ENCODE data around the gene NPDC1. TPM values are rescaled to one million over a fixed set of nuclear protein-coding genes. Genes with fewer than 3 reads are reported as not detected.

The NPDC1 gene
- total and polyA plus RNA-seq, 4 experiments from 2014 or later, result 20.7 to 32.2 (median 22.1) TPM

DNA sequence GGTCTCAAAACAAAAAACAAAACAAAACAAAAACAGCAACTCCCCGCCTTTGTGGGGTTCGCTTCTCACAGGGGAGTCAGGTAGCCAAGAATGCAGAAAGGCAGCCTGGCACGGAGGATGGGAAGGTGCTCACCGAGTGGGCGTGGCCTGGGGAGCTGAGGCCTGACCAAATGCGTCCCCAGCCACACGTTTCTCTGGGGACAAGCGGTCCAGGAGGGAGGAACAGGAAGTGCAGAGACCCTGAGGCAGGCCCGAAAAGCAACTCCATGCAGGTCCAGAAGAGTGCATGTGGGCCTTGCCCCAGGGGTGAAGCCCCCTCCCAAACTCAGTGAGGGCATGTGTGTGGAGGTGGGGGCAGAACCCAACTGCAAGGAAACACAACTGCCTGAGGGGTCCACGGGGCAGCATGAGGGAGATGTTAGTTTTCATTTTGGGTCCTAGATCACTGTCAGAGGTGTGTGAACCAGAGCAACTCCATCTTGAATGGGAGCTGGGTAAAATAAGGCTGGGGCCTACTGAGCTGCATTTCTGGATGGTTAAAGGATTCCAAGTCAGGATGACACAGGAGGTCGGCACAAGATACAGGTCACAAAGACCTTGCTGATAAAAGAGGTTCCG lies 28.8 kb upstream of the NPDC1 start:
- DNase-seq, result peak in 1 of 5 donors; percentile 23
- H3K36me3 Mint-ChIP-seq, result peaks cover 0 to under 1% of the 10 kb centered on the region in 2 donors
- H3K27ac ChIP-seq (ENCODE audit: low read depth, low read length), result no peak overlapping the region
- no peaks in the 10 kb centered on the region for H3K27me3 ChIP-seq (ENCODE audit: insufficient read depth, low read length)
- no peaks in the 10 kb centered on the region for H3K27me3 Mint-ChIP-seq
- H3K4me1 Mint-ChIP-seq, result peaks cover under 1 to 13% (median 7%) of the 10 kb centered on the region in 4 donors
- POLR2A ChIA-PET (ENCODE audit: partially characterized antibody), result interaction anchor here (1.1 kb wide), 1 partner anchor 12 kb away, joined by 3 read pairs; the partner anchor contains the start of gene MAN1B1
- no peaks in the 10 kb centered on the region for H3K9me3 ChIP-seq (ENCODE audit: control insufficient read depth in 1 of 2, low read length in 2 of 2)
- no peak overlapping the region for H3K4me3 ChIP-seq (ENCODE audit: low read length in 2 of 2)
- peak overlapping the region in 1 of 8 donors; percentile 9 for H3K4me3 Mint-ChIP-seq
- no peaks in the 10 kb centered on the region for H3K9me3 Mint-ChIP-seq
- no peaks in the 10 kb centered on the region for H3K36me3 ChIP-seq (ENCODE audit: insufficient read depth, low read length)
- CTCF ChIA-PET (ENCODE audit: partially characterized antibody), result interaction anchor here (1.0 kb wide), 1 partner anchor 9 kb away, joined by 3 read pairs; no protein-coding TSS in a partner anchor
- H3K27ac Mint-ChIP-seq, result peak overlapping the region in 1 of 7 donors; percentile 57
- intact Hi-C loops (cut with micrococcal nuclease), result no loop called here
- H3K4me1 ChIP-seq (ENCODE audit: insufficient read depth, low read length), result peaks cover 14% of the 10 kb centered on the region

DNA sequence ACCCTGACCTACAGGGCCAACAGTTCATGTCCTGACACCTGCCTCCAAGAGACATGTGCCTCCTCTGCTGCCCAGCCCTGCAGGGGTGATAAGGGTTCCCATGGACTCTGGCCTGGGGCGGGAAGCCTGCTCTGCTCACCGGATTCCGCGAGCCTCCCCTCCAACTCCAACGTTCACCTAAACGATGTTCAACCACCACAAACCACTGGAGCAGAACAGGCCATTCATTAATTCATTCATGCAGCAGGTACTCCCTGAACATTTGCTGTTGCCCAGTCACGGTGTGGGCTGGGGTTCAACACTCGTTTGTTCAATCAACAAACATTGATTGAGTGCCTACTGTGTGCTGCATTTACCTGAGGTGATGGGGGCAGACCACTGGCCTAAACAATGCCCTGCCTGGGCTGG lies 28.0 kb upstream of the NPDC1 start:
- H3K4me3 Mint-ChIP-seq, result peak overlapping the region in 2 of 8 donors; percentile 0 to 25
- no peaks in the 10 kb centered on the region for H3K27me3 Mint-ChIP-seq
- Histone ChIP-seq H3K4me3 (ENCODE audit: low read length in 2 of 2) (no peak overlapping the region), H3K27me3 (ENCODE audit: insufficient read depth, low read length) (no peaks in the 10 kb centered on the region), H3K27ac (ENCODE audit: low read depth, low read length) (no peak overlapping the region), H3K4me1 (ENCODE audit: insufficient read depth, low read length) (peaks cover 21% of the 10 kb centered on the region), H3K9me3 (ENCODE audit: control insufficient read depth in 1 of 2, low read length in 2 of 2) (no peaks in the 10 kb centered on the region), H3K36me3 (ENCODE audit: insufficient read depth, low read length) (no peaks in the 10 kb centered on the region)
- H3K4me1 Mint-ChIP-seq, result peaks cover 0 to 13% (median 7%) of the 10 kb centered on the region in 4 donors
- peak overlapping the region in 1 of 7 donors; percentile 64 for H3K27ac Mint-ChIP-seq
- H3K9me3 Mint-ChIP-seq, result no peaks in the 10 kb centered on the region
- peak in 1 of 5 donors; percentile 23 for DNase-seq
- intact Hi-C loops (cut with micrococcal nuclease), result no loop called here
- ChIA-PET POLR2A (ENCODE audit: partially characterized antibody) (no interaction called here), CTCF (ENCODE audit: partially characterized antibody) (interaction anchor here (1.0 kb wide), 1 partner anchor 8 kb away, joined by 3 read pairs; no protein-coding TSS in a partner anchor)
- no peaks in the 10 kb centered on the region for H3K36me3 Mint-ChIP-seq

DNA sequence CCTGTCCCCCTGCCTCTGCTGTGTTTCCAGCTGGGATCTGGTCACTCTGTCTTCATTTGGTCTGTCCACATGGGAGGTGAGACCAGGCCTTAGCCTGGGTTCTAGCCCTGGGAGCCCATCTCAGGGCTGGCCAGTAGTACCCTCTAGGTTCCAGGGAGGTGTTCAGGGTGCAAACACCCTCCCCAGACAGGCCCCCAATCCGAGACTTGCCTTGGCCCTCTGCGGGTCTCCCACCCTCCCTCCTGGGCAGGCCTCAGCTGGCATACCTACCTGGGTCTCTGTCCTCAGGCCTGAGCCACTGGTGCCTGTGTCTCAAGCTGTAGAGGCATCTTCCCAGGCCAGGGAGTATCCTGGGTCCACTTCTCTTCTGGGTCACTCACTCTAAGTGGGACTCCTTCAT lies 25.3 kb upstream of the NPDC1 start:
- Histone ChIP-seq H3K27me3 (ENCODE audit: insufficient read depth, low read length) (no peaks in the 10 kb centered on the region), H3K9me3 (ENCODE audit: control insufficient read depth in 1 of 2, low read length in 2 of 2) (no peaks in the 10 kb centered on the region), H3K36me3 (ENCODE audit: insufficient read depth, low read length) (no peaks in the 10 kb centered on the region), H3K27ac (ENCODE audit: low read depth, low read length) (no peak overlapping the region), H3K4me3 (ENCODE audit: low read length in 2 of 2) (no peak overlapping the region), H3K4me1 (ENCODE audit: insufficient read depth, low read length) (peaks cover 21% of the 10 kb centered on the region)
- DNase-seq, result no peak
- POLR2A ChIA-PET (ENCODE audit: partially characterized antibody), result interaction anchor here (1.0 to 5.3 kb wide), 9 partner anchors 8 to 169 kb away, joined by 3 to 66 read pairs (median 5); partner anchors contain the start of genes MAN1B1, PAXX and TUBB4B
- peak overlapping the region in 6 of 7 donors; percentile 36 to 91 (median 82) for H3K27ac Mint-ChIP-seq
- CTCF ChIA-PET (ENCODE audit: partially characterized antibody), result interaction anchor here (1.2 to 3.4 kb wide), 8 partner anchors 8 to 284 kb away, joined by 3 to 15 read pairs (median 4); partner anchors contain the start of genes MAN1B1 and NPDC1
- no peaks in the 10 kb centered on the region for H3K36me3 Mint-ChIP-seq
- peaks cover 0 to 4% of the 10 kb centered on the region in 2 donors for H3K27me3 Mint-ChIP-seq
- peaks cover 4 to 17% (median 11%) of the 10 kb centered on the region in 4 donors for H3K4me1 Mint-ChIP-seq
- H3K9me3 Mint-ChIP-seq, result no peaks in the 10 kb centered on the region
- H3K4me3 Mint-ChIP-seq, result peak overlapping the region; percentile 59 to 86 (median 71)
- intact Hi-C loops (cut with micrococcal nuclease), result no loop called here

DNA sequence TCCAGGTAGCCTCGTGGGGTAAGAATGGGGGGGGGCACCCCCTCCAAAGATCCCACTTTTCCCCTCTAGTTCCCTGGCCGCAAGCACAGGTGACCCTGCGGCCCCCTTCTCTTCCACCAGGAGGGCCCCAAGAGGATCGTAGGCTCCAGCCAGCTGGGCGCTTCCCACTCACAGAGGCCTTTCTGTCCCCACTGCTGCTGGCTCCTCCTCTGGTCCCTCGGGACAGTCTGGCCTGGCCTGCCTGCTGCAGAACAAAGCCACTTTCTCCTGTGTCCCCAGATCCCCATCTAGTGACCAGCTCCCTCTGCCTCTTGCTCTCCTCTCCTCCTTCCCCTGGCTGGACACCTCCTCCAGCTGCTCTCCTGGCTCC lies 24.9 kb upstream of the NPDC1 start:
- intact Hi-C loops (cut with micrococcal nuclease), result loop anchor here (1.0 kb wide), 1 partner anchor 15 kb away; the partner anchor contains the start of gene MAN1B1
- Mint-ChIP-seq H3K4me3 (peak overlapping the region; percentile 59 to 86 (median 75)), H3K27ac (peak overlapping the region in 5 of 7 donors; percentile 47 to 91 (median 82)), H3K36me3 (no peaks in the 10 kb centered on the region), H3K9me3 (no peaks in the 10 kb centered on the region), H3K4me1 (peaks cover 4 to 17% (median 11%) of the 10 kb centered on the region in 4 donors), H3K27me3 (peaks cover 0 to 4% of the 10 kb centered on the region in 2 donors)
- no peaks in the 10 kb centered on the region for H3K27me3 ChIP-seq (ENCODE audit: insufficient read depth, low read length)
- POLR2A ChIA-PET (ENCODE audit: partially characterized antibody), result interaction anchor here (0.6 to 5.3 kb wide), 16 partner anchors 9 to 271 kb away, joined by 3 to 66 read pairs (median 4); partner anchors contain the start of genes FUT7, MAN1B1, PAXX and SSNA1
- H3K9me3 ChIP-seq (ENCODE audit: control insufficient read depth in 1 of 2, low read length in 2 of 2), result no peaks in the 10 kb centered on the region
- no peak for DNase-seq
- CTCF ChIA-PET (ENCODE audit: partially characterized antibody), result interaction anchor here (0.7 to 3.4 kb wide), 7 partner anchors 7 to 194 kb away, joined by 3 to 15 read pairs (median 4); partner anchors contain the start of genes MAN1B1 and NPDC1
- H3K4me3 ChIP-seq (ENCODE audit: low read length in 2 of 2), result peak overlapping the region in 1 of 2 donors; percentile 57
- peaks cover 21% of the 10 kb centered on the region for H3K4me1 ChIP-seq (ENCODE audit: insufficient read depth, low read length)
- H3K27ac ChIP-seq (ENCODE audit: low read depth, low read length), result no peak overlapping the region
- H3K36me3 ChIP-seq (ENCODE audit: insufficient read depth, low read length), result no peaks in the 10 kb centered on the region

- Mint-ChIP-seq H3K36me3 (no peaks in the 10 kb centered on the region), H3K27ac (peak within 1 kb of the TSS in 5 of 7 donors; percentile 47 to 91 (median 82)), H3K9me3 (no peaks in the 10 kb centered on the region), H3K4me3 (peak within 1 kb of the TSS; percentile 59 to 86 (median 75)), H3K27me3 (peaks cover 0 to 4% of the 10 kb centered on the region in 2 donors), H3K4me1 (peaks cover 4 to 17% (median 11%) of the 10 kb centered on the region in 4 donors)
- H3K36me3 ChIP-seq (ENCODE audit: insufficient read depth, low read length), result no peaks in the 10 kb centered on the region
- POLR2A ChIA-PET (ENCODE audit: partially characterized antibody), result interaction anchor here (0.6 to 5.3 kb wide), 20 partner anchors 9 to 270 kb away, joined by 3 to 66 read pairs (median 4); partner anchors contain the start of genes FUT7, MAN1B1, PAXX and SSNA1
- H3K27ac ChIP-seq (ENCODE audit: low read depth, low read length), result no peak within 1 kb of the TSS
- CTCF ChIA-PET (ENCODE audit: partially characterized antibody), result interaction anchor here (0.7 to 3.4 kb wide), 8 partner anchors 12 to 193 kb away, joined by 3 to 15 read pairs (median 4); partner anchors contain the start of genes MAN1B1 and NPDC1
- DNase-seq, result peak; percentile 86 to 91 (median 87)
- H3K27me3 ChIP-seq (ENCODE audit: insufficient read depth, low read length), result no peaks in the 10 kb centered on the region
- no peaks in the 10 kb centered on the region for H3K9me3 ChIP-seq (ENCODE audit: control insufficient read depth in 1 of 2, low read length in 2 of 2)
- peak within 1 kb of the TSS in 1 of 2 donors; percentile 57 for H3K4me3 ChIP-seq (ENCODE audit: low read length in 2 of 2)
- intact Hi-C loops (cut with micrococcal nuclease), result loop anchor here (1.0 kb wide), 1 partner anchor 16 kb away; the partner anchor contains the start of gene MAN1B1
- peaks cover 21% of the 10 kb centered on the region for H3K4me1 ChIP-seq (ENCODE audit: insufficient read depth, low read length)
Measured at GRCh38 chr9:137070201-137070905, 24.4 kb upstream of the NPDC1 start, which contains the start of gene SAPCD2. SAPCD2 (minus strand) TSS chr9:137070557; CDS start chr9:137070460, 97 bp downstream.

DNA sequence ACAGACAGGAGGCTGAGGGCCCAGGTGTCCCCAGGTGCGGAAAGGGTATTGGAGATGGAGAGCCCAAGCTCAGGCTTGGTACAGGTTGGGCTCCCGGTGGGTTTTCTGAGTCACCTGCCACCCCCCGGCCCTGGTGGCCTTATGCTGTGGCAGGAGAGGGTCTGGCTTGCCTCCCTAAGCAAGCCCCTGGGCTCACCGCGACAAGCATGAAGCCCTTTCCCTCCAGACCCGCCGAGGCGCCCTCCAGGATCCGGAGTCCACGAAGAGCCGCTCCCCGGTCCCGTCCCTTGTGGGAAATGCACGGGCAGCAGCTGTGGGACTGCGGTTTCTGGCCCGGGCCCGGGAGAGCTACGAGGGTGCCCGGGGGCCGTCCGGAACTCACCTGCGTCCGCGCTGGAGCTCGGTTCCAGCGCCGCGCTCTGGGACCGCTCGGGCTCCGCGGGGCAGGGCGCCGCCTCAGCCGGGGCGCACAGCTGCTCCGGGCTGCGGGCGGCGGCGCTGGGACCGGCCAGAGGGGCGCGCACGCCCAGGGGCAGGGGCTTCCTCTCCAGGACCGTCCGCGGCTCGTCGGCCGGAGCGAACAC lies 23.6 kb upstream of the NPDC1 start:
- Histone ChIP-seq H3K27ac (ENCODE audit: low read depth, low read length) (no peak overlapping the region), H3K4me1 (ENCODE audit: insufficient read depth, low read length) (peaks cover 21% of the 10 kb centered on the region)

More for the DNA sequence above, 23.6 kb upstream of the NPDC1 start:
- Mint-ChIP-seq H3K27me3 (peaks cover 0 to 4% of the 10 kb centered on the region in 2 donors), H3K4me1 (peaks cover 4 to 17% (median 11%) of the 10 kb centered on the region in 4 donors), H3K27ac (no peak overlapping the region), H3K36me3 (no peaks in the 10 kb centered on the region), H3K4me3 (peak overlapping the region in 1 of 8 donors; percentile 31), H3K9me3 (no peaks in the 10 kb centered on the region)
- peak in 1 of 5 donors; percentile 32 for DNase-seq
- H3K27me3 ChIP-seq (ENCODE audit: insufficient read depth, low read length), result no peaks in the 10 kb centered on the region
- ChIA-PET CTCF (ENCODE audit: partially characterized antibody) (interaction anchor here (1.4 to 3.4 kb wide), 5 partner anchors 12 to 43 kb away, joined by 4 to 15 read pairs (median 6); partner anchors contain the start of gene NPDC1), POLR2A (ENCODE audit: partially characterized antibody) (interaction anchor here (0.9 to 5.3 kb wide), 15 partner anchors 11 to 171 kb away, joined by 3 to 66 read pairs (median 4); partner anchors contain the start of genes FUT7, MAN1B1, SSNA1 and TUBB4B)
- no peaks in the 10 kb centered on the region for H3K36me3 ChIP-seq (ENCODE audit: insufficient read depth, low read length)
- H3K4me3 ChIP-seq (ENCODE audit: low read length in 2 of 2), result no peak overlapping the region
- intact Hi-C loops (cut with micrococcal nuclease), result loop anchor here (1.0 kb wide), 1 partner anchor 17 kb away; the partner anchor contains the start of gene MAN1B1
- no peaks in the 10 kb centered on the region for H3K9me3 ChIP-seq (ENCODE audit: control insufficient read depth in 1 of 2, low read length in 2 of 2)
